Measurements from ENCODE around the gene ENC1. TPM values are rescaled to one million over a fixed set of nuclear protein-coding genes. Genes with fewer than 3 reads are reported as not detected.

ENC1 gene
- total and polyA plus RNA-seq, 2 of the 8 experiments (the other 6 are each of a cell fraction or from before 2014, with no cell fraction given), result 5.5 to 13.2 TPM

GRCh38 chr5:74630453-74631066 lies 10.0 kb downstream of the ENC1 start (continued):
- no peak for TF ChIP-seq JUN (IDR thresholded peaks at IDR 0.05; ENCODE audit: low read depth, low read length)
- no peak for TF ChIP-seq TAF7 (optimal IDR thresholded peaks at IDR 0.05; ENCODE audit: borderline replicate concordance, low read depth, low read length)
- no peak for TF ChIP-seq CHD1 (IDR thresholded peaks at IDR 0.05; ENCODE audit: low read depth, low read length)
- TF ChIP-seq ATF3 (IDR thresholded peaks at IDR 0.05; ENCODE audit: insufficient read depth, low read depth, low read length), result no peak
- no peak for TF ChIP-seq EZH2 (IDR thresholded peaks at IDR 0.05; ENCODE audit: low read depth, low read length, severe bottlenecking)
